Osteoblast (primary cell): ENCODE measurements around the gene HDAC9. TPM values are rescaled to one million over a fixed set of nuclear protein-coding genes. Genes with fewer than 3 reads are reported as not detected.

Source experiments
- DNase-seq: peaks from one replicate; pipeline ENCODE4 v3.0.0; 2011; ENCODE audit warnings: low spot score, mixed read lengths; ENCODE audit not compliant: insufficient read length; ENCODE audit errors: missing footprints
- H2AFZ ChIP-seq: 2 replicates; pipeline ENCODE4 v1.6.0; 2011; ENCODE audit warnings: mild to moderate bottlenecking, low read length
- H3K27ac ChIP-seq: 2 replicates; pipeline ENCODE4 v1.5.1; 2011; ENCODE audit warnings: mild to moderate bottlenecking, low read depth, low read length, moderate library complexity
- H3K27me3 ChIP-seq: 2 replicates; pipeline ENCODE4 v1.6.0; 2012; ENCODE audit warnings: mild to moderate bottlenecking, control low read depth, inconsistent platforms, low read length, moderate library complexity; ENCODE audit not compliant: insufficient read depth
- H3K36me3 ChIP-seq: 2 replicates; pipeline ENCODE4 v1.5.1; 2011; ENCODE audit warnings: mild to moderate bottlenecking, low read length, control low read depth, moderate library complexity; ENCODE audit not compliant: insufficient read depth
- H3K4me1 ChIP-seq: 2 replicates; pipeline ENCODE4 v1.5.1; 2011; ENCODE audit warnings: mild to moderate bottlenecking, low read length, control low read depth, moderate library complexity; ENCODE audit not compliant: insufficient read depth
- H3K4me2 ChIP-seq: 2 replicates; pipeline ENCODE4 v1.6.0; 2011; ENCODE audit warnings: mild to moderate bottlenecking, low read length; ENCODE audit not compliant: insufficient read depth
- H3K4me3 ChIP-seq: fragments of 200-600 bp; sonication (generic); 3 replicates; pipeline ENCODE4 v1.5.1; 2012; ENCODE audit warnings: mild to moderate bottlenecking, low read length, inconsistent platforms; ENCODE audit not compliant: insufficient read depth
- H3K79me2 ChIP-seq: 2 replicates; pipeline ENCODE4 v1.6.0; 2012; ENCODE audit warnings: mild to moderate bottlenecking, low read length, control low read depth, inconsistent platforms; ENCODE audit not compliant: insufficient read depth
- H3K9me3 ChIP-seq: 2 replicates; pipeline ENCODE4 v1.5.1; 2011; ENCODE audit warnings: low read depth, low read length, control low read depth
- H4K20me1 ChIP-seq: 2 replicates; pipeline ENCODE4 v1.6.0; 2012; ENCODE audit warnings: mild to moderate bottlenecking, low read length, control low read depth; ENCODE audit not compliant: insufficient read depth
- total RNA-seq: library from RNA; depleted of rRNA; stranded (reverse); fragments of >200 nt; gene quantifications from 2 replicates; pipeline ENCODE4 v1.2.3, GENCODE V29; 2012
- TF ChIP-seq, protein P1 (sequence below): IDR thresholded peaks from 2 replicates; pipeline ENCODE4 v1.5.1; 2011; ENCODE audit warnings: mild to moderate bottlenecking, low read depth, low read length, moderate library complexity; ENCODE audit errors: extremely low read depth

HDAC9 gene
- total RNA-seq, 1 donor: 21.7 TPM

DNA sequence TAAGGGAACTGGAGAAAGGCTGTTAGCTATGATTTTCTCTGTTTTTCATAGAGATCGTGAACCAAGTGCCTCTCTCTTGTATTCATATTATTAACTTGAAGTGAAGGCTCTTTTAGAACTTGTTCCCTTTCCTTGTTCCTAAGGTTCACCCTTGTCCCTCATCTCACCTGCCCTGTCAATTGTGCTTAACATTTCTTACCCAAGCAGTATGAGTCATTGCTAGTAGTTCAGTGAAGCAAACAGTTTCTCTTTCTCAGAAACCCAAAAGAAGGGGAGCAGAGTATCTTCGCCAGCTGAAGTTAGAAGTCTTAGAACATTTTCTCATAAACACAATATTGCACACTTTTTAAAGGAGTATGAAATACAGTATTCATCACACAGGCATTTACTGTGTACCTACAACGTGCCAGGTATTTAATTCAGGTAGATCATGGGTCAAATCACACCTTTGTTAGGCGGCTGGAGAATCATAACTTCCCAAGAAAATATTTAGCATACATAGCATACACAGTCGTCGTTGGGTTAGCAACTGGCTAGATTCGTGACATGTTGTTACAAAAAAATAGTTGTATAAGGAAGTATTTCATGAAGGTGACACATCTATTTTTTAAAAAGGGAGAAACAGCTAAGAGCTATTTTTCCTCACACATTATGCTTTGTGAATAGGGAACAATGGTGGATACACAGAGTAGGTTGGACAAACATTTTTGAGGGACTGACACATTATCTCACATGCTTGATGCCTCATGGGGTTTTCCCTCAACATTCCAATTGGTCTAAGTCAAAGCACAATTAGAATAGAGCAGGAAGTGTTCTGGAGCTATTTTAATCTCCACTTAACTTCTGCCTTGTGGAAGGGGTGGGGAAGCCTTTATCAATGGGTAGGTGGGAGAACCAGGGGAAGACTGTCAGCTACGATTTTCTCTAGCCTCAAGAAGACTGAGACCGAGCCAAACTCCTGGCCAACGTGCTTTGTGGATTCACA is 13.2 kb downstream of the HDAC9 start:
- Histone ChIP-seq H4K20me1 (no peaks in the 10 kb centered on the region), H3K27me3 (no peaks in the 10 kb centered on the region), H3K79me2 (peaks cover 35% of the 10 kb centered on the region), H3K27ac (peak overlapping the region; percentile 99), H3K4me2 (peak overlapping the region; percentile 87), H2AFZ (peak overlapping the region; percentile 76), H3K4me3 (peak overlapping the region; percentile 66), H3K9me3 (no peaks in the 10 kb centered on the region), H3K36me3 (no peaks in the 10 kb centered on the region), H3K4me1 (peaks cover 36% of the 10 kb centered on the region)
- DNase-seq: peak; percentile 72
- TF ChIP-seq, protein P1, sequence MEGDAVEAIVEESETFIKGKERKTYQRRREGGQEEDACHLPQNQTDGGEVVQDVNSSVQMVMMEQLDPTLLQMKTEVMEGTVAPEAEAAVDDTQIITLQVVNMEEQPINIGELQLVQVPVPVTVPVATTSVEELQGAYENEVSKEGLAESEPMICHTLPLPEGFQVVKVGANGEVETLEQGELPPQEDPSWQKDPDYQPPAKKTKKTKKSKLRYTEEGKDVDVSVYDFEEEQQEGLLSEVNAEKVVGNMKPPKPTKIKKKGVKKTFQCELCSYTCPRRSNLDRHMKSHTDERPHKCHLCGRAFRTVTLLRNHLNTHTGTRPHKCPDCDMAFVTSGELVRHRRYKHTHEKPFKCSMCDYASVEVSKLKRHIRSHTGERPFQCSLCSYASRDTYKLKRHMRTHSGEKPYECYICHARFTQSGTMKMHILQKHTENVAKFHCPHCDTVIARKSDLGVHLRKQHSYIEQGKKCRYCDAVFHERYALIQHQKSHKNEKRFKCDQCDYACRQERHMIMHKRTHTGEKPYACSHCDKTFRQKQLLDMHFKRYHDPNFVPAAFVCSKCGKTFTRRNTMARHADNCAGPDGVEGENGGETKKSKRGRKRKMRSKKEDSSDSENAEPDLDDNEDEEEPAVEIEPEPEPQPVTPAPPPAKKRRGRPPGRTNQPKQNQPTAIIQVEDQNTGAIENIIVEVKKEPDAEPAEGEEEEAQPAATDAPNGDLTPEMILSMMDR: no peak

DNA sequence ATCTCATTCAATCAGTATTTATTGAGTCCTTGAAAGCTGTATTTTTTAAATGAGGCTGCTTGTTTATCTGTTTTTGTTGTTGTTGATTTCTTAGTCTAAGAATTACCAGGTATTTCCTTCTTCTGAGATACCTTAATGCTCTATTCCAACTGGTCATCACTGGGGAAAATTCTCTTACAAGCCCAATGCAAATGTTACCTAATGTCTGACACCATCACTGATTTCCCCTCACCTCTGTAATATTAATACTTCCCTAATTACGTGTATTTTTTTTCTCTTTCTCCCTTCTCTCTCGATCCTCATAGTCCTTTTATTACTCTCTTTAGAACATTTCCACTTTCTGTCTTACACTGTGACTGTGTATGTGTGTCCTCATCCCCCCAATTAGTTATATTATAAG is 13.9 kb downstream of the HDAC9 start:
- TF ChIP-seq, protein P1: no peak
- no peaks in the 10 kb centered on the region for H3K27me3 ChIP-seq
- H3K9me3 ChIP-seq: no peaks in the 10 kb centered on the region
- H3K4me3 ChIP-seq: peak overlapping the region; percentile 66
- H4K20me1 ChIP-seq: no peaks in the 10 kb centered on the region
- peak overlapping the region; percentile 87 for H3K4me2 ChIP-seq
- H3K4me1 ChIP-seq: peaks cover 38% of the 10 kb centered on the region
- H3K27ac ChIP-seq: peak overlapping the region; percentile 99
- H2AFZ ChIP-seq: no peak overlapping the region
- no peaks in the 10 kb centered on the region for H3K36me3 ChIP-seq
- DNase-seq: no peak
- peaks cover 37% of the 10 kb centered on the region for H3K79me2 ChIP-seq

DNA sequence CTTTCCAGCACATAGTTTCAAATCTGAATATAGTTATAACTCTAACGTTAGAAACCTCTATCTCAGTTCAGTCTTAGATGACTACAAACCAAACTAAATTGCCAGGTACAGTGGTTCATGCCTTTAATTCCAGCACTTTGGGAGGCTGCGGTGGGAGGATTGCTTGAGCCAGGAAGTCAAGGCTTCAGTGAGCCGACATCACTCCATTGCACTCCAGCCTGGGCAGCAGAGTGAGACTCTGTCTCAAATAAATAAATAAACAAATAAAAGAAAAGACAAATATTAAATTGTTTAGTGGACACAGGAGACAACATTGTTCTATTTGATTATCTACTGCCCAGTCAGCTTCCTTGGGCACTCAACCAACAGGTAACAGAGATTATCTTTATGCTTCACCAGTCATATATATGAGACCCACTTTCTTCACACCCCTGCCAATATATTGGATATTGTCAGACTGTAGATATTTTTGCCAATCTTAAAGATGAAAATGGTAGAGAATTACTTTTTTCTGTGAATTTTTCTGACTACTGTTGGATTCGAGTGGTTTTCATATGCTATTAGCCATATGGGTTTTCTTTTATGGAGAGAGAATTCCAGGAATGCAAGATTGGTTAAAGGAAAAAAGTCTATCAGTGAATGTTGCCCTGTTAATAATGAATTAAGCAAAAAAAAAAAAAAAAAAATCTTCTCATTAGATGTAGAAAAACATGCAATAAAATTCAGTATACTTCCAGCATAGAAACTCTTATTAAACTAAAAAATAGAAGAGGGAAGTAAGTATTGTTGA is 16.0 kb downstream of the HDAC9 start:
- no peak overlapping the region for H3K4me3 ChIP-seq
- no peaks in the 10 kb centered on the region for H4K20me1 ChIP-seq
- no peak overlapping the region for H2AFZ ChIP-seq
- H3K36me3 ChIP-seq: no peaks in the 10 kb centered on the region
- no peaks in the 10 kb centered on the region for H3K27me3 ChIP-seq
- TF ChIP-seq, protein P1: no peak
- no peak for DNase-seq
- no peak overlapping the region for H3K4me2 ChIP-seq
- peaks cover 36% of the 10 kb centered on the region for H3K4me1 ChIP-seq
- H3K9me3 ChIP-seq: no peaks in the 10 kb centered on the region
- no peak overlapping the region for H3K27ac ChIP-seq
- peaks cover 42% of the 10 kb centered on the region for H3K79me2 ChIP-seq

DNA sequence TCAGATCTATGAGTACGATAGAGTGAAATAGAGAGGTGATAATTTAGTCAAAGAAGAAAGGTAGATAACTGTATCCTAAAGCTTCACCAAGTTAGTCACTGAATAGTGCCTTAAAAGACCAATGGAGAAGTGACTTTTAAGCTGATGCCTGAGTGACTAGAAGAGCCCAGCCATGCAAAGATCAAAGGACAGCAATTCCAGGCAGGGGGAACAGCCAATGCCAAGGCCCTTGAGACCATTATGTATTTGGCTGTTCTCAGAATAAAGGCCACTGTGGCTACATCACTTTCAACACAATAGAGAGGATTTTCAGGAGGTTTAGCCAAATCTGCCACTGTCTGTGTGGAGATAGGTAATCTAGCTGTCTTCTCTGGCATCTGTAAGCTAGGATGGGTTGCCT is 17.8 kb downstream of the HDAC9 start:
- Histone ChIP-seq H4K20me1 (no peaks in the 10 kb centered on the region), H3K27ac (no peak overlapping the region), H3K4me1 (peaks cover 28% of the 10 kb centered on the region), H3K36me3 (no peaks in the 10 kb centered on the region), H3K4me2 (no peak overlapping the region), H3K4me3 (no peak overlapping the region), H3K27me3 (no peaks in the 10 kb centered on the region), H3K79me2 (peaks cover 49% of the 10 kb centered on the region), H2AFZ (peak overlapping the region; percentile 2), H3K9me3 (no peaks in the 10 kb centered on the region)
- no peak for DNase-seq
- TF ChIP-seq, protein P1: no peak
